ENCODE measurements around the gene TOP3A. TPM values are rescaled to one million over a fixed set of nuclear protein-coding genes. Genes with fewer than 3 reads are reported as not detected.

The TOP3A gene
- total RNA-seq, 1 donor from 2014 or later, result 49.2 TPM

DNA sequence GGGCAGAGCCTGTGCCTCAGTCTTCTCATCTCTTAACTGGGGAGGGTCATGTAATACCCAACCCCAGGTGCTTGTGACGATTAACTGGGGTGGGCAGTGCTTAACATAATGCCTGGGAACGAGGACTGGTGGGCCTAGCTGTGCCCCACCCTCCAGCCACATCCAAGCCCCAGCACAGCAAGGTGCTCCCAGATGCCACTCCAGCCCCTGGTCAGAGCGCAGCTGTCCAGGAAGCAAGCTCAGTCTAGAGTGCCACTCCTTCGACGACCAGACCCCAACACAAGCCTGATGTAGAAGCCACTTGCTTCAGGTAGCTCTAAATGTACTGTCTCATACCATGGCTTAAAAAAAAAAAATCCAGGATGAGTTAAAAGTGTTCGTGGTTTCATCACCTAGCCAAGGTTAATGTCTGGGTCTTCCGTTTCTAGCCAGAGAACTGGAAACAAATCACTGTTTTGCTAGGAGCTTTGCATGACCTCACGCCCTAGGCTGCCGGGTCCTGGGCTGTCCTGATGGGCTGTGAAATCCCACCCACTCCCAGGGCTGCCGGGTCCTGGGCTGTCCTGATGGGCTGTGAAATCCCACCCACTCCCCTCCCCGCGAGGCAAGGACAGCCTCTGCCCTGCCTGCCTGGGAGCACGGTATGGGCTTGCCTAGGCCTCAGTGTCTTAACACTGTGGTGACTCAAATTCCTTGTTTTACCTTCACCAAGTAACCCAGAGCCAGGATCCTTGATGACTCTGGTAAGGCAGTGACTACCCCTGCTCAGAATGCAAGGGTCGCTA is 46.7 kb downstream of the TOP3A start:
- peaks cover 7% of the 10 kb centered on the region for H3K4me1 ChIP-seq
- H3K9ac ChIP-seq, result no peak overlapping the region
- H3K9me3 ChIP-seq (ENCODE audit: low read depth), result no peaks in the 10 kb centered on the region
- H3K4me1 Mint-ChIP-seq, result peaks cover 6% of the 10 kb centered on the region
- no peaks in the 10 kb centered on the region for H3K9me3 Mint-ChIP-seq
- peaks cover 19% of the 10 kb centered on the region for H3F3A ChIP-seq (ENCODE audit: low read depth)
- H3K27ac ChIP-seq, result peak overlapping the region; percentile 9
- H3K4me3 Mint-ChIP-seq, result no peak overlapping the region
- no peak overlapping the region for H2AFZ ChIP-seq (replicated peaks)
- H4K20me1 ChIP-seq (ENCODE audit: low read depth), result peaks cover 6% of the 10 kb centered on the region
- H3K36me3 ChIP-seq, result no peaks in the 10 kb centered on the region
- H3K4me2 ChIP-seq, result peak overlapping the region; percentile 2
- H3K27me3 Mint-ChIP-seq (ENCODE audit: insufficient read depth, low read depth), result peaks cover 10% of the 10 kb centered on the region
- no peaks in the 10 kb centered on the region for H3K27me3 ChIP-seq
- peak overlapping the region; percentile 74 for H3K27ac Mint-ChIP-seq
- H3K4me3 ChIP-seq, result no peak overlapping the region
- peaks cover 9% of the 10 kb centered on the region for H3K36me3 Mint-ChIP-seq
- DNase-seq (ENCODE audit: low spot score), result peak; percentile 51
- TF ChIP-seq EZH2 (IDR thresholded peaks at IDR 0.05) (no peak), EZH2phosphoT487 (IDR thresholded peaks at IDR 0.05) (no peak)
- TF ChIP-seq, protein P1, sequence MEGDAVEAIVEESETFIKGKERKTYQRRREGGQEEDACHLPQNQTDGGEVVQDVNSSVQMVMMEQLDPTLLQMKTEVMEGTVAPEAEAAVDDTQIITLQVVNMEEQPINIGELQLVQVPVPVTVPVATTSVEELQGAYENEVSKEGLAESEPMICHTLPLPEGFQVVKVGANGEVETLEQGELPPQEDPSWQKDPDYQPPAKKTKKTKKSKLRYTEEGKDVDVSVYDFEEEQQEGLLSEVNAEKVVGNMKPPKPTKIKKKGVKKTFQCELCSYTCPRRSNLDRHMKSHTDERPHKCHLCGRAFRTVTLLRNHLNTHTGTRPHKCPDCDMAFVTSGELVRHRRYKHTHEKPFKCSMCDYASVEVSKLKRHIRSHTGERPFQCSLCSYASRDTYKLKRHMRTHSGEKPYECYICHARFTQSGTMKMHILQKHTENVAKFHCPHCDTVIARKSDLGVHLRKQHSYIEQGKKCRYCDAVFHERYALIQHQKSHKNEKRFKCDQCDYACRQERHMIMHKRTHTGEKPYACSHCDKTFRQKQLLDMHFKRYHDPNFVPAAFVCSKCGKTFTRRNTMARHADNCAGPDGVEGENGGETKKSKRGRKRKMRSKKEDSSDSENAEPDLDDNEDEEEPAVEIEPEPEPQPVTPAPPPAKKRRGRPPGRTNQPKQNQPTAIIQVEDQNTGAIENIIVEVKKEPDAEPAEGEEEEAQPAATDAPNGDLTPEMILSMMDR (IDR thresholded peaks at IDR 0.05), result no peak
- no peaks in the 10 kb centered on the region for H3K79me2 ChIP-seq (ENCODE audit: low read depth)

DNA sequence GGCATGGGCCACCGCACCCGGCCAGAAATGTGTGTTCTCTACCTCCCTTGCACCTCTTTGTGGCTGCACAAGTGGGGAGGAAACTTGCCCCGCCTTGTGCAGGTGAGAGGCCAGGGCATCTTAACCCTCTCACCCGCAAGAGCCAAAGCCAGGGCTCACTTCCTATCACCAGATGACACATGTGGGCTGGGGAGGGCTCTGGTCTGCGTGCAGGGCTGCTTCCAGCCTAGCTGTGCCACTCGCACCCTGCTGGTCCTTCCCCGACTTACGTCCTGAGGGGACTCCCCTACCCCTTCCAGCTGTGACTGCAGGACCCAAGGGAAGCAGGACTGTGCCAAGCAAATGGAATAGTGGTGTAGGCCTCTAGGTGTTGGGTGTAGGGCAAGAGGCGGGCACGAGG is 47.4 kb downstream of the TOP3A start:
- DNase-seq (ENCODE audit: low spot score), result no peak
- Mint-ChIP-seq H3K36me3 (peaks cover 6% of the 10 kb centered on the region), H3K9me3 (no peaks in the 10 kb centered on the region), H3K4me3 (no peak overlapping the region), H3K4me1 (peaks cover 6% of the 10 kb centered on the region), H3K27me3 (ENCODE audit: insufficient read depth, low read depth) (peaks cover 11% of the 10 kb centered on the region), H3K27ac (no peak overlapping the region)
- Histone ChIP-seq H3K36me3 (no peaks in the 10 kb centered on the region), H3K27me3 (no peaks in the 10 kb centered on the region), H3F3A (ENCODE audit: low read depth) (peaks cover 16% of the 10 kb centered on the region), H3K79me2 (ENCODE audit: low read depth) (peaks cover 3% of the 10 kb centered on the region), H3K9me3 (ENCODE audit: low read depth) (no peaks in the 10 kb centered on the region), H2AFZ (replicated peaks) (no peak overlapping the region), H4K20me1 (ENCODE audit: low read depth) (peaks cover 7% of the 10 kb centered on the region), H3K4me3 (no peak overlapping the region), H3K9ac (no peak overlapping the region), H3K4me2 (no peak overlapping the region), H3K4me1 (peaks cover 7% of the 10 kb centered on the region), H3K27ac (no peak overlapping the region)
- no peak for TF ChIP-seq EZH2 (IDR thresholded peaks at IDR 0.05)

DNA sequence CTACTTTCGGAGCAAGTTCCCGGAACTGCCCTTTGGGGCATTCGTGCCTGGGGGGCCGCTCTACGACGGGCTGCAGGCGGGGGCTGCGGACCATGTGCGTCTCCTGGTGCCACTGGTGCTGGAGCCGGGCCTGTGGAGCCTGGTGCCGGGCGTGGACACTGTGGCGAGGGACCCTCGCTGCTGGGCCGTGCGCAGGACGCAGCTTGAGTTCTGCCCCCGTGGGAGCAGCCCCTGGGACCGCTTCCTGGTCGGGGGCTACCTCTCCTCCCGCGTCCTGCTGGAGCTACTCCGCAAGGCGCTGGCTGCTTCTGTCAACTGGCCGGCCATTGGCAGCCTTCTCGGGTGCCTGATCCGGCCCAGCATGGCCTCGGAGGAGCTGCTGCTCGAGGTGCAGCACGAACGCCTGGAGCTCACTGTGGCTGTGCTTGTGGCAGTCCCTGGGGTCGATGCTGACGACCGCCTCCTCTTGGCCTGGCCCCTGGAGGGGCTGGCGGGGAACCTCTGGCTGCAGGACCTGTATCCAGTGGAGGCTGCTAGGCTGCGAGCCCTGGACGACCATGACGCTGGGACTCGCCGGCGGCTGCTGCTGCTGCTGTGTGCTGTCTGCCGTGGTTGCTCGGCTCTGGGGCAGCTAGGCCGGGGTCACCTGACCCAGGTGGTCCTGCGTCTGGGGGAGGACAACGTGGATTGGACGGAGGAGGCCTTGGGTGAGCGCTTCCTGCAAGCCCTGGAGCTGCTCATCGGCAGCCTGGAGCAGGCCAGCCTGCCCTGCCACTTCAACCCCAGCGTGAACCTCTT is 50.7 kb downstream of the TOP3A start:
- Histone ChIP-seq H3K9me3 (ENCODE audit: low read depth) (no peaks in the 10 kb centered on the region), H3K79me2 (ENCODE audit: low read depth) (peaks cover 16% of the 10 kb centered on the region), H3K36me3 (no peaks in the 10 kb centered on the region), H4K20me1 (ENCODE audit: low read depth) (peaks cover 14% of the 10 kb centered on the region), H3K4me3 (no peak overlapping the region), H3K4me1 (peaks cover 17% of the 10 kb centered on the region), H2AFZ (replicated peaks) (no peak overlapping the region), H3K27ac (no peak overlapping the region), H3F3A (ENCODE audit: low read depth) (peaks cover 37% of the 10 kb centered on the region), H3K27me3 (no peaks in the 10 kb centered on the region), H3K4me2 (no peak overlapping the region), H3K9ac (no peak overlapping the region)
- Mint-ChIP-seq H3K4me1 (peaks cover 13% of the 10 kb centered on the region), H3K27ac (no peak overlapping the region), H3K4me3 (no peak overlapping the region), H3K9me3 (no peaks in the 10 kb centered on the region), H3K36me3 (peaks cover 3% of the 10 kb centered on the region), H3K27me3 (ENCODE audit: insufficient read depth, low read depth) (peaks cover 10% of the 10 kb centered on the region)
- TF ChIP-seq EZH2phosphoT487 (IDR thresholded peaks at IDR 0.05) (no peak), EZH2 (IDR thresholded peaks at IDR 0.05) (no peak)
- TF ChIP-seq, protein P1 (IDR thresholded peaks at IDR 0.05), result no peak
- DNase-seq (ENCODE audit: low spot score), result no peak
